Measurements from ENCODE around the gene ARHGAP6. TPM values are rescaled to one million over a fixed set of nuclear protein-coding genes. Genes with fewer than 3 reads are reported as not detected.

ARHGAP6 gene
- total and polyA plus RNA-seq, 2 of the 13 experiments (the other 11 are each of a cell fraction or from before 2014, with no cell fraction given), result 0.11 TPM; not detected in 1

- Histone ChIP-seq H3K4me2 (ENCODE audit: low read depth, low read length) (no peak overlapping the region), H3K9me3 (ENCODE audit: low read length) (no peaks in the 10 kb centered on the region), H3K4me1 (ENCODE audit: insufficient read depth, low read length) (no peaks in the 10 kb centered on the region), H4K20me1 (ENCODE audit: insufficient read depth, low read length) (no peaks in the 10 kb centered on the region), H3K4me3 (replicated peaks in 1 of 3; ENCODE audit: insufficient read depth in 1 of 3, low read depth in 2 of 3, low read length in 3 of 3) (no peak overlapping the region), H3K79me2 (ENCODE audit: insufficient read depth, low read length) (no peaks in the 10 kb centered on the region), H3K9ac (ENCODE audit: insufficient read depth, low read depth, low read length) (no peak overlapping the region), H3K27me3 (ENCODE audit: control insufficient read depth in 1 of 2, insufficient read depth in 2 of 2, low read length in 2 of 2) (no peaks in the 10 kb centered on the region), H3K27ac (ENCODE audit: extremely low read length, insufficient read depth, low read length) (no peak overlapping the region), H2AFZ (ENCODE audit: low read length) (no peak overlapping the region), H3K36me3 (replicated peaks in 1 of 2; ENCODE audit: control insufficient read depth in 1 of 2, insufficient read depth in 2 of 2, low read length in 2 of 2) (no peaks in the 10 kb centered on the region)
- DNase-seq (ENCODE audit: low spot score), result no peak
- intact Hi-C loops (cut with micrococcal nuclease; ENCODE audit: unreplicated experiment) (no loop called here), in situ Hi-C loops (cut with HindIII; ENCODE audit: extremely low pct_ligation_motif_present, low pct_unique_long_range_greater_than_20kb) (no loop called here)
- no TSS peak for BruUV-seq (replicated peaks)
- no peak for FAIRE-seq
- no peak for ATAC-seq
- WGBS (ENCODE audit: low lambda C conversion rate), result 10% methylated on average over 3 of the region's 3 CpGs
- CTCF ChIA-PET (ENCODE audit: low intra/inter-chr PET ratio, low total read pairs), result no interaction called here
- POLR2A ChIA-PET, result no interaction called here
- TF ChIP-seq ARHGAP35 (CRISPR knock-in tag; IDR thresholded peaks at IDR 0.05; ENCODE audit: borderline replicate concordance), result no peak
- TF ChIP-seq SMAD3 (CRISPR knock-in tag; IDR thresholded peaks at IDR 0.05), result no peak
- no peak for TF ChIP-seq ZNF75D (CRISPR knock-in tag; IDR thresholded peaks at IDR 0.05; ENCODE audit: borderline replicate concordance)
- no peak for TF ChIP-seq HDAC1 (CRISPR knock-in tag; IDR thresholded peaks at IDR 0.05)
- no peak for TF ChIP-seq KDM5B (CRISPR knock-in tag; IDR thresholded peaks at IDR 0.05; ENCODE audit: borderline replicate concordance)
- no peak for TF ChIP-seq ZNF564 (CRISPR knock-in tag; IDR thresholded peaks at IDR 0.05)
- no peak for TF ChIP-seq KDM1A (CRISPR knock-in tag; IDR thresholded peaks at IDR 0.05)
- no peak for TF ChIP-seq KIAA2018 (CRISPR knock-in tag; IDR thresholded peaks at IDR 0.05; ENCODE audit: borderline replicate concordance)
- TF ChIP-seq, protein P1, sequence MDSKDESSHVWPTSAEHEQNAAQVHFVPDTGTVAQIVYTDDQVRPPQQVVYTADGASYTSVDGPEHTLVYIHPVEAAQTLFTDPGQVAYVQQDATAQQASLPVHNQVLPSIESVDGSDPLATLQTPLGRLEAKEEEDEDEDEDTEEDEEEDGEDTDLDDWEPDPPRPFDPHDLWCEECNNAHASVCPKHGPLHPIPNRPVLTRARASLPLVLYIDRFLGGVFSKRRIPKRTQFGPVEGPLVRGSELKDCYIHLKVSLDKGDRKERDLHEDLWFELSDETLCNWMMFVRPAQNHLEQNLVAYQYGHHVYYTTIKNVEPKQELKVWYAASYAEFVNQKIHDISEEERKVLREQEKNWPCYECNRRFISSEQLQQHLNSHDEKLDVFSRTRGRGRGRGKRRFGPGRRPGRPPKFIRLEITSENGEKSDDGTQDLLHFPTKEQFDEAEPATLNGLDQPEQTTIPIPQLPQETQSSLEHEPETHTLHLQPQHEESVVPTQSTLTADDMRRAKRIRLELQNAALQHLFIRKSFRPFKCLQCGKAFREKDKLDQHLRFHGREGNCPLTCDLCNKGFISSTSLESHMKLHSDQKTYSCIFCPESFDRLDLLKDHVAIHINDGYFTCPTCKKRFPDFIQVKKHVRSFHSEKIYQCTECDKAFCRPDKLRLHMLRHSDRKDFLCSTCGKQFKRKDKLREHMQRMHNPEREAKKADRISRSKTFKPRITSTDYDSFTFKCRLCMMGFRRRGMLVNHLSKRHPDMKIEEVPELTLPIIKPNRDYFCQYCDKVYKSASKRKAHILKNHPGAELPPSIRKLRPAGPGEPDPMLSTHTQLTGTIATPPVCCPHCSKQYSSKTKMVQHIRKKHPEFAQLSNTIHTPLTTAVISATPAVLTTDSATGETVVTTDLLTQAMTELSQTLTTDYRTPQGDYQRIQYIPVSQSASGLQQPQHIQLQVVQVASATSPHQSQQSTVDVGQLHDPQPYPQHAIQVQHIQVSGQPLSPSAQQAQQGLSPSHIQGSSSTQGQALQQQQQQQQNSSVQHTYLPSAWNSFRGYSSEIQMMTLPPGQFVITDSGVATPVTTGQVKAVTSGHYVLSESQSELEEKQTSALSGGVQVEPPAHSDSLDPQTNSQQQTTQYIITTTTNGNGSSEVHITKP (CRISPR knock-in tag; IDR thresholded peaks at IDR 0.05; ENCODE audit: low read depth), result no peak
- no peak for TF ChIP-seq ZNF136 (CRISPR knock-in tag; IDR thresholded peaks at IDR 0.05; ENCODE audit: low read depth)
- TF ChIP-seq ZNF225 (CRISPR knock-in tag; IDR thresholded peaks at IDR 0.05), result no peak
- no peak for TF ChIP-seq SP1 (IDR thresholded peaks at IDR 0.05)
- TF ChIP-seq SP1 (CRISPR knock-in tag; IDR thresholded peaks at IDR 0.05), result no peak
- no peak for TF ChIP-seq ZNF34 (CRISPR knock-in tag; IDR thresholded peaks at IDR 0.05; ENCODE audit: borderline replicate concordance)
- no peak for TF ChIP-seq ZNF577 (CRISPR knock-in tag; IDR thresholded peaks at IDR 0.05; ENCODE audit: borderline replicate concordance, low read depth)
Observed at GRCh38 chrX:11398139-11398538, 267.6 kb downstream of the ARHGAP6 start.

All from HepG2 (cell line).